CD1c-positive myeloid dendritic cell (primary cell): ENCODE results near the gene CACNA1B.

ENCODE experiments used
- DNase-seq: peaks from one replicate; pipeline ENCODE4 v3.0.0-alpha.2; 2016; ENCODE audit errors: extremely low spot score

CACNA1B gene

DNA sequence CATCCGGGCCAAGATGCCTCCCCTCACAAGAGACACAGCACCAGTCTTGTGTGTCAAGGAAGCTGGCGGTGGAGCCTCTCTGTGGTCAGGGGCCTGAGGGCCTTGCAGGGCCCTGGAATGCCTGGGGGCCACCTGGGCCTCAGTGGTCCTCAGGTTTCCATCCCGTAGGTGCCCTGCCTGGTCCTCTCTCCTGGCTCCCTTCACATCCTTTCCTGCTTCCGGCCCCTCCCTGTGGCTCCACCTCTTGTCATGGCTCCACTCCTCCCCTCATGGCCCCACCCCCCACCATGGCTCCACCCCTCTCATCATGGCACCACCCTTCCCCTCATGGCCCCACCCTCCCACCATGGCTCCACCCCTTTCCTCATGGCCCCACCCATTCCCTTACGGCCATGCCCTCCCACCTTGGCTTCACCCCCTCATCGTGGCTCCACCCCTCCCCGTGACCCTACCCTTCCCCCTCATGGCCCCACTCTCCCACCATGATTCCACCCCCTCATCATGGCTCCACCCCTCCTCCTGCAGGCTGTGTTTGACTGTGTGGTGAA is 175.8 kb downstream of the CACNA1B start:
- no peak for DNase-seq

DNA sequence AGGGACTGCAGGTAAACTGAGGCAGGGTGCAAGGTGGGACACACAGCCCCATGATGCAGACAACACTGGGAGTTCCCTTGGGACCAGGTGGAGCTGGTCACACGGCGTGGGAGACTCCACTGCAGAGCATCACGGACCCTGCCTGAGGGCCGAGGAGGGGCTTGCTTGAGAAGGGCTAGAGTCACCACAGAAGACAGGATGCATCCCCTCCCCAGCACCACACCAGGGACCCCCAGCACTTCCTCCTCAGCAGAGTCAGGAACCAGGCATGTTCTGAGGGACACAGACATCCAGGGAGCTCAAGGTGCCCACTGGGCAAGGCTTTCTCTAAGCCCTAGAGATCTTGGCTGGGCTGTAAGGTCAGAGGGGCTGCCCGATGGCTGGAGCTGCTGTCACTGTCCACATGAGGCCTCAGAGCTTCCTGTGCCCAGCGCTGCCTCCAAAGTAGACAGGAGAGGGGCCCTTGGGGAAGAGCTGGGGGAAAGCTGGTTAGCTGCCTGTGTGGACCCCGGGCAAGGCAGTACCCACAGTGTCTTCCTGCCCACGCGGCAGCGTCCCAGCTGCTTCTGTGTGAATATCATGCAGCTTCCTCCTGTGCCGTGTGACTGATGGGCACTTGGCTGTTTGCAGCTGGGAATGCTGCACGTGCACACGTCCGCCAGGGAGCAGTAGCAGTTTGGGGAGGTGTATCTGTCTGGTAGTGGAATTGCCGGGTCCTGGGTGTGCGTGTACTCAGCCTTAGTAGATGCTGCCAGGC is 176.6 kb downstream of the CACNA1B start:
- no peak for DNase-seq

DNA sequence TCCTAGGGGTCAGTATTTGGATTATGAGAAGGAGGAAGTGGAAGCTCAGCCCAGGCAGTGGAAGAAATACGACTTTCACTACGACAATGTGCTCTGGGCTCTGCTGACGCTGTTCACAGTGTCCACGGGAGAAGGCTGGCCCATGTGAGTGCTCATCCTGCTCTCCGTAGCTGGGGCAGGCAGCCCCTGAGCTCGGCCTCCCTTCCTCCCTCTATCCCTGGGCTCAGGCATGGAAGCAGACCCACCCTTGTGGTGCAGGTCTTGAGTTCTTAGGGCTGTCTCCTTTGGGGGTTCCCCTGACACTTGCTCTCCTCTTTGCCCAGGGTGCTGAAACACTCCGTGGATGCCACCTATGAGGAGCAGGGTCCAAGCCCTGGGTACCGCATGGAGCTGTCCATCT is 180.1 kb downstream of the CACNA1B start:
- DNase-seq: no peak

DNA sequence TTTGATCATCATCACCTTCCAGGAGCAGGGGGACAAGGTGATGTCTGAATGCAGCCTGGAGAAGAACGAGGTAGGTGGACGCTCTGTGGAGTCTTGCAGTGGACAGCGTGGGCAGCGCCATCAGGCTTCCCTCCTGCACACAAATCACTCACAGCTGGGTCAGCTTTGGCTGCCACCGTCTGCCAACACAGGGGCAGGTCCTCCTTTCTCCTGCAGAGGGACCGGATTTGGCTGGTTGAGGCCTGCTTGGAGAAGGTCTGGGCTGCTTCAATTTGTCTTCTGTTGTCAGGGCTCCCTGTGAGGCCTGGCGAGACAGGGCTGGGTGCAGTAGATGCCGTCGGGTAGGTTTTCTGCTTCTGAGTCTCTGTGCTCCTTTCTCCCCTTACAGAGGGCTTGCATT is 180.6 kb downstream of the CACNA1B start:
- DNase-seq: no peak

DNA sequence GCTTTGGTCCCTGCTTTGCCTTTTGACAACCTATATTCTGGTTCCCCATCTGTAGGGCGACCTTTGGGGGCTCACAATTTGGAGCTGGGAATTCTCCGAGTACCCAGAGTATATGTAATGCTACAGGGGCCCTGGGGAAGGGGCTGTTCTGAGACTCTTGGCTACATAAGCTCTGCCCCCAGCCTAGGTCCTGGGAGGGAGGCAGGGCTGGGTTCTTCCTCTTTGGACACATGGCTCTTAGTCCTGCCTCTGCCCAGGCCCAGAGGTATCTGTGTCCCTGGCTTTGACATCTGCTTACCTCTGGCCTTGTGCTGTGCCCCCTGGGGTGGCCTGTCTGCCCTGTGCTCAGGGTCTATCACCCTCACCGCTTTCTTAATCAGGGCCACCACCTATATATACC is 181.6 kb downstream of the CACNA1B start:
- DNase-seq: no peak

DNA sequence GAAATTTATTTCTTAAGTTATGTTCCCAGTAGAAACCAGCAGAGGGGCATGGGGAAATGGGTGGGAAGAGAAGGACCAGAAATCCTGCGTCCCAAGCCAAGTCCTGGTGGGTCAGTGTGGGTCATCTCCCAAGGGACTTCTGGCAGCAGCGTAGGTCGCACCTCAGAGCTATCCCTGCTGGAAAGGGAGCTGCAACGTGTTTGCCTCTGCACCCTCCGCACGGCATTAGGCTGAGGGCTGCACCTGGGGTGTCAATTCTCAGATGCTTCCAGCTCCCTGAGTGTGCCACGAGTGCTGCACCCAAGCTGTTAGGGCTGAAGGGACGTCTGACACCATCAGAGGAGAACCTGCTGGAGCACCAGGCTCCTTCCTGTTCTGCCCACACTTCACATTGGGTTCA is 182.8 kb downstream of the CACNA1B start:
- DNase-seq: no peak

DNA sequence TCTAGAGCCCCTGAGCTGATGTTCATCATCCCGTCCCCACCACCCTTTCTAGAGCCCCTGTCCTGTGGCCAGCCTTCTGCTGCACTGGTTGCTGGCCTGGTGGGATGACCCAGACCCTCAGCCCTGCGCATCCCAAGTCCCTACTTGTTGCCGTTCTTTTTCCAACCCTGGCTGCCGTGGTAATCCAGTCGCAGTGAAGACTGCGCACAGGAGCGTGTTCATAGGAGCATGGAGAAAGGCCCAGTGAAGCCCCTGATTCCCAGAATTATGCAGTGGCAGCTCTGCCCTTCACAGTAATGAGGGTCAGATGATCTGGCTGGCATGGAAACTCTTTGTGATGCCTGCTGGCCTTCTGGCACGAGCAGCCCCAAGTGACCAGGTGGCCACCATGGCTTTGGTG is 183.3 kb downstream of the CACNA1B start:
- DNase-seq: no peak

DNA sequence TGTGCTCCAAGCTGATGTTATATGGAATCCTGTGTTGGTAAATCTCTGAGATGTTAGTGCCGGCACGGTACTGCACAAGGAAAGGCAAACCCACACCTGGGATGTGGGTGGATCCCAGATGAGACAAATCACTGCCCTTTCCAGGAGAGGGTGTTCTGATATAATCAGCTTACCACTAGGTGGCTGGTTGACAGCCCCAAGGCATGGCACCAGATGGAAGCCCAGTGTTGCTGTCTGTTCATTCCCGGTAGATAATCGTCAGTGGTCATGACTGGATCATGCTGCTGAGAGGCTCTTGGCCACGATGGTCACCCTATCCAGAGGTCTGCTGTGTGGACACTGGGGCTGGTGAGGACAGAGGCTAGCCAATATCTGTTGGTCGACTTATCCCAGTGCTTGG is 184.0 kb downstream of the CACNA1B start:
- no peak for DNase-seq

DNA sequence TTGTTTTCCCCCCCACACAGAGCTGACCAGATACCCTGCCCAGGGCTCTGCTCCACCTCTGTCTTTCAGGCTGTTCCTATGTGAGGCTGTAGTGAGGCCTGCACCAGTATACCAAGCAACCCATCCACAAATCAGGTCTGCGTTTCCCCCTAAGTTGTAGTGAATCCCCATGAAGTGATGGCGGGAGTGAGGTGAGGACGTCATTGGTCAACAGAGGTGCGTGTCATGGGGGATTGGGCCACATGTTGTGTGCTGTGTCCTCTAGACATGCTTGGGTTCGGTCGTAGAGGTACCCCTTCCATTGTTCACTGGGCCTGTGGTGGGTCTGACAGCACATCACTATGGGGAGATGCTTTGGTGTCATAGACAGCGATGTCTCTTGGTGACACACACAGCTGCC is 184.6 kb downstream of the CACNA1B start:
- DNase-seq: no peak

DNA sequence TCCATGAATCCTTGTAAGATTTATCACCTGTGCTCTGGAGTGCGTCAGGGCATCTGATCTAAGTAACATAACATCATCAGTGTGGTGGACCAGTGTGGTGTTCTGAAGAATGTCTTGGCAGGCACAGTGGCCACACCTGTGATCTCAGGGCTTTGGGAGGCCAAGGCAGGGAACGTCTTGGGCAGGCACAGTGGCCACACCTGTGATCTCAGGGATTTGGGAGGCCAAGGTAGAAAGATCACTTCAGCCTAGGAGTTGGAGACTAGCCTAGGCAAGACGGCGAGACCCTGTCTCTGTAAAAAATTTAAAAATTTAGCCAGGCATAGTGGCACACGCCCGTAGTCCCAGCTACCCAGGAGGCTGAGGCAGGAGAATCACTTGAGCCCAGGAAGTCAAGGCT is 185.5 kb downstream of the CACNA1B start:
- DNase-seq: no peak

DNA sequence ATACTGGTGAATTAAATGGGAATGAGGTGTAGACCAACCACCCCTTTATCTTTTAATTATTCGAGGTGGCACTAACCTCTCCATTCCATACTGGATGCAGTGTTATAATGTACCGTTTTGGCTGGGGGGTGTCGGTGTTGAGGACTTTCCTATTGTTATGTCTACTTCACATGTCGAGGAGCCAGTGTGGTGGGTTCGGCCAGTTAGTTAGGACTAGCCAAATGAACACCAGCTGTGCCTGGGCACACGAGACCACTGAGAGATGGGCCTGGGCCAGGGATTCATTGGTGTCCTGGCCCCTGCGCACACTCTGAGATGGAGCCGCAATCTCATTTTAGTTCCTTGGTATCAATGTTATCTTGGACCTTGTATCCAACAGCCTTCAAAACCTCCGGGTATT is 186.2 kb downstream of the CACNA1B start:
- DNase-seq: no peak

DNA sequence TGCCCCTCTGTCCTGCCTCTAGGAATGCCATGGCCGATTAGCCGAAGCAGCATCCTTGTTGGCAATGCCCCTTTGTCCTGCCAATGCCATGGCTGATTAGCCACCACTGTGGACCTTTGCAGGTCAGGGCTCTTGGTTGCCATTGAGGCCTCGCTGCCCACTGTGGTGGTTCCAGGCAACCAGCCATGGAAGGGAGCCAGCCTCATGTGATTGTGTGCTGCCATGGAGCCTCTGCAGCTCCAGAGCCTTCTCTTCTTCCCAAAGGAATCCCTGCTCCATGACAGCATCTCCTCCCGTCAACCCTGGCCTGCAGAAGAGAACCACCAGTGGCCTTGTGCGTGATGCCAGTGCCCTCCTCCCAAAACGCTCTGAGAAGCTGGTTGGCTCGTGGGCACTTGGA is 187.0 kb downstream of the CACNA1B start:
- no peak for DNase-seq

DNA sequence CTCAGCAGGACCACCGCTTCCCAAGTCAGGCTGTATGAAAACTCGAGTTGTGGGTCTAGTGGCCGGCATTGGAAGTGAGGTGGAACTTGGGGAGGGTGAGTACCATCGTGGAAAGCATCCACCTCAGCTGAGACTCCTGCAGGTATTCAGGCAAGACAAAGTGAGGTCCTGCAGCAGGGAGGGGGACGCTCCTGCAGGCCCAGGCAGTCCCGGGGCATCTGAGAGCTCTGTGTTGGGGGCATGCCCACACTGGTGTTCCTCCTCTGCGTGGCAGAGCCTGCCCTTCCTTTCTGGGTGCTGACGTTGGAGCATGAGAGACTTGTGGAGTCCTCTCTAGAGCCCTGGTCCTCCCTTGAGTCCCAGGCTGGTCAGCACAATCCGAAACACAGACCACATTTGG is 187.7 kb downstream of the CACNA1B start:
- no peak for DNase-seq

DNA sequence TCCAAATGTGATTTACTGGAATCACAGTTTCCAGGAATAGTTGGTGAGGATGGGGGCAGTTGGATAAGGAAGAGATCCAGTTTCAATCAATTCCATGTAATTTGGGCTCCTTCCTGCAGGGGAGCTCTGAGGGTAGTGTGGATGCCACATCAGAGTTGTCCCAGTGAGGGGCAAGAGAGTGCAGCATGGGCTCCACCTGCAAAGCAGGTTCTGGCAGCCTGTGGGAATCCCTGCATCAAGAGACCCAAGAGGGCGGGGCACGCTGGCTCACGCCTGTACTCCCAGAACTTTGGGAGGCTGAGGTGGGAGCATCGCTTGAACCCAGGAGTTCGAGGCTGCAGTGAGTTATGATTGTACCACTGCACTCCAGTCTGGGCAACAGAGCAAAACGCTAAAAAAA is 188.5 kb downstream of the CACNA1B start:
- DNase-seq: no peak

DNA sequence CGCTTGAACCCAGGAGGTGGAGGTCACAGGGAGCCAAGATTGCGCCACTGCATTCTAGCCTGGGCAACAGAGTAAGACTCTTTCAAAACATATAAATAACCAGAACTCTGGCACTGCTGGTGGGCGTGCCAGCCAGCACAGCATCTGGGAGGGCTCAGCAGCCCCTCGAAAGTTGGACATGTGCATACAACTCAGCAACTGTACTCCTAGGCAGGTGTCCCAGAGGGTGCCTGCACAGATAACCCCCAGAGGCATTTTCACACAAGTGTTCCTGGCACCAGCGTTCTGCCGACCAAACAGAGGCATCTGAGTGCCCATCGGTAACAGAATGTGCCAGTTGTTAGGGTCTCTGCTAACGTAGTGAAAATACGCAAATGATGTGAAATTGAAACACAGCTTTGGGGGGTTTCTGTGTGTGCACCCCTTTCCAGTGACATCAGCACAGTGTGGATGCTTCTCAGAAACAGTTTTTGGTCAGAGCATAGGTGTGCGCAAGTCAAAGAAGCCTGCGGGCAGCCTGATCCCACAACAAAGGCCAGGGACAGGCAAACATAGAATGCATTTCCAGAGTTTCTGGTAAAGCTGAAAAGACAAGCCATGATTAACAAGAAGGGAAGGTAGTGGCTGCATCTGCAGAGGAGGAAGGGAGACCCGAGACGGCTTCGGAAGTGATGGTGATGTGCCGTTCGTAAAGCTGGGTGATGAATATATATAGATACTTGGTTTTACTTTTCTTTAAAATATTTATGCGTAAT is 190.2 kb downstream of the CACNA1B start:
- DNase-seq: no peak

DNA sequence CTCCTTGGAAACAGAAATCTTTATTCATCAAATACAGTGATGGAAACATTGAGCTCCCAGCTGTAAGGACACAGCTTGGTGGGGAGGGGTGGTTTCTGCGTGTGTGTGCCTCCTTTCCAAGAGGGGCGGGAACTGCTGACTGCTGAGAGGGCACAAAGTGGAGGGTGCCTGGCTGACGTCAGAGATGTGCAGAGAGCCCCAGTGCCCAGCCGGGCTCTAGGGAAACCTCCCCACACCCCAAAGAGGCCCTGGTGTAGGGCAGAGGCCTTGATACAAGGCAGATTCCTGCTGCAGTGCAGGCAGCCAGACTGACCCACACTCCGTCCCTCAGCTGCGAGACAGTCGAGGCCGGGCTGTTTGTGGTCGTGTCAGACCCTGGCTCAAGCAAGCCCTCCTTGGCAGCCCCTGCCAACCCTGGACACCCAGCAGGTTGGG is 191.0 kb downstream of the CACNA1B start:
- no peak for DNase-seq

DNA sequence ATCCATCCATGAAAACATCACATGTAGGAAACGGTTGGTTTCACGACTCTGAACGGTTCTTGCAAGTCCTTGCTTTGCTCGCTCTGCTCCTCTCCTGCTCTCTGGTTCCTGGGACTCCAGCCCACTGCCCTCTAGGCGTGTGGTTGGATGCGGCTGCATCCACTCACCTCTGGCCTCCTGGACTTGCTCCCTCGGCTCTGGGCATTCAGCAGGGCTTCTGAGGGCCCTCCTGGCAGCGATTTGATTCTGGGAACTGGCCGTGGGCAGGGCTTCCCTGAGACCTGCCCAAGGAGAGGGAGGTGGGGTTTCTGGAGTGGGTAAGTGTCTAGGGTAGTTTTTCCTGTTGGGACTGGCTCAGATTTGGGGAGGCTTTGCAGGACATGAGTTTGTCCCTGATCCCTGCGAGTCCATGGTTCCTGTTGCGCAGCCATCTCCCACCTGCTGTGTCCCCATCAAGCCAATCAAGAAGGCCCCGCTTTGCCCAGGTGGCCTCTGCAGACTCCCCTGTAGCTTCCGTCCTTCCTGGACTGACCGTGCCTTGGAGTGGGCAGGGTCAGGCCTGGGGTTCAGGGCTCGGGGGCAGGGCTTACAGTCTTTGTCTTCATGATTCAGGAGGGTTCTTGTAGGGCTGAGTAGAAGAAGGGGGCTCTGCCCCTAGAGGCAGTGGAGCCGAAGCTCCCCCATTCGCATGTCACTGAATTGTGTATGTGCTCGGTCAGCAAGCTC is 192.3 kb downstream of the CACNA1B start:
- DNase-seq: no peak

DNA sequence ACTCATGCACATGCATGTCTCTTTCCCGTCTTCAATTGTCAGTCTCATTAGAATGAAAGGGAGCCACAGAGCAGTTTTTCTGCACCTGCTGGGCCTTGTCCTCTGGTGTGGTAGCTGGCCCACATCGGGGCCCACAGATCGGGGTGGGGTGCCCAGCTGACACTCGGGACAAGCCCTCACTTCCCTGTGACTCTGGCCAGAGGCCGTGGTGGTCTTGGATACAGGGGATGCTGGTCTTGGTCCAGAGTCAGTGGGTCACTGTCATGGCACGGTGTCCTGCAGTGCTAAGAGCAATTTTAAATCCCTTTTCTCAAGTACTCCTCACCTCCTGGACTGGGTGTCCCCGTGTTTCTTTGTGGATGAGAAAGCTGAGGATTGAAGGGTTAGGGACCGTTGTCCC is 193.2 kb downstream of the CACNA1B start:
- DNase-seq: no peak

DNA sequence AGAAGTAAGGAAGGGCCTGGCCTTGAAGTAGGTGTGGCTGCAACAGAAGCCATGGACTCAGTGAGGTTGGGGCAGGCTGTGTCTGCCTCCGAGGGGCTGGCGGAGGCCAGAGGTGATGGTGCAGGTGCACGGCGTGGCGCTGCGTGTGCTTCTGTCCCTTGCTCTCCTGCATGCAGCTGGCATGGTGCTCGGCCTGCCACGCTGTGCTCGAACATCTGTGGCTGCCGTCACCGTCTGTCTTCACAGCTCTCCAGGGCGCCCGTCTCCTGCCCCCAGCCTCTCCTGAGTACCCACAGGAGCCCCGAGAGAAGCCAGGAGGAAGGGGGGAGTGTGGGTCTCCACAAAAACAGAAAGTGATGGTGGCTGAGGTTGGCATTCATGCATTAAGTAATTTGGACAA is 193.7 kb downstream of the CACNA1B start:
- no peak for DNase-seq

DNA sequence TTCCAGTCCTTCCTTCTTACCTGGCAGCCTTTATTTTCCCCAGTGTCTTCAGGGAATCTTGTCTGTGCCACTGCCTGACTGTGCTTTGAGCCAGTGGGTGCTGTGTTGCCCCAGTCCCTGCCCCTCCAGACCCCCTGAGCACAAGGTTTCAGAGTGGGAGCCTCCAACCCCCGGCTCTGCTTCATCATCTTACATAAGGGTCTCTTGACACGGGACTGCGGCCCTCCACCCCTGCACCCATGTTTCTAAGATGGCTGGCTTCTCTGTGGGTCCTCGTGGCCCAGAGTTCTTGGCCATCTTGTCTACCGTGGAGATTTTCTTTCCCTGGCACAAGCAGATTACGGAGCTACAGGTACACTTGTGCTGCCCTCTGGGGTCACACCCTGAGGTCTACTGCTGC is 194.1 kb downstream of the CACNA1B start:
- no peak for DNase-seq

DNA sequence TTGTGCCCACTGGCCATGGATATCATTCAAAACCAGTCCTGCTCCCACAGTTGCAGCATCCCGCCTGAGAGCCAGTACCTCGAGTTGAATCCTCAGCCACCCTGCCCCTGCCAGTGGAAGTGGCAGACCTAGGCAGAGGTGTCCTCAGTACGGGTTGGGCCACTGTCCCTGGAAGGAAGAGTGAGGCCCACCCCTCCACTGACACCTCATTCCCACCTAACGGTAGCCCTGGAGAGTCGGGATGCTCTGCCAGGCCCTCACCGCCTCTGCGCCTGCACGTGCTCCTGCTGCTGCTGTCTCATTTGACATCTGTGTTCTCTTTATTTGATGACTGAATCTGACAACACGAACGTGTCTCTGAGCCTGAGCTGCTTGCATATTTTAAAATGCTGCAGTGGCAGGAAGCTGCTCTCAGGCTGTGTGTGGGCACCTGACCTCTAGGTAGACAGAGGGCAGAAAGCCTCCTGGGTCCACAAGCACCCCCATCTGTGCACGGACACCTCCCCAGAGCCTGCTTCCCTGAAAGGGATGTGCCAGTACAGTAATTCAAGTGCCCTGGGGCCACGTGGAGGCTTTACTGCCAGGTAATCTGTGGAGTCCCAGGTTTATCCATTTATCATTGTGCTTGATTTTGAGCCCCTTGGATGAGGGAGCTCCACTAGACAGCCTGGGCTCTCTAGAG is 194.7 kb downstream of the CACNA1B start:
- no peak for DNase-seq

DNA sequence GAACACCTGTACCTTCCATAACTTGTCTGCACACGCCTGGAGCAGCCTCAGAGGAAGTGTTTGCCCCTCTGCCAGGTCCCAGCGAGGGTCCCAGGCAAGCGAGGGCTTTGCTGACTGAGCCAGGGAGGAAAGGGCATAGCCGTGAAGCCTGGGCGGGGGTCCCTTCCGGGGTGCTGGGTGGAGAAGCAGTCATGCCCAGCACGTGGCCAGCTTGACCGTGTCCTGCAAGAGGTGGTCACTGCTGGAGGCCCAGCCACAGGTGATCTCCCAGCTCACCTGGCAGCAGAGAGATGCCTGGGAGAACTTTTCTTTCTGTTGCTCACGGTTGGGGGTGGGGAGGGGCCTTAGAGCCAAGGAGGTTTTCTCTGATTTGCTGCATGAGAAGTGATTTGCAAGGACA is 195.3 kb downstream of the CACNA1B start:
- DNase-seq: no peak
